GM18505 (cell line): ENCODE results near the gene SKIC8.

Source experiments
- ATAC-seq: cut with Tn5 transposase; IDR thresholded peaks from one replicate; pipeline ENCODE4 v1.9.1; 2021; ENCODE audit not compliant: unreplicated experiment
- POLR2A ChIP-seq: IDR thresholded peaks from 4 replicates; pipeline ENCODE4 v1.6.1; 2011; ENCODE audit warnings: borderline replicate concordance; ENCODE audit not compliant: insufficient read depth, insufficient read length; ENCODE audit errors: extremely low read depth

The SKIC8 gene

DNA sequence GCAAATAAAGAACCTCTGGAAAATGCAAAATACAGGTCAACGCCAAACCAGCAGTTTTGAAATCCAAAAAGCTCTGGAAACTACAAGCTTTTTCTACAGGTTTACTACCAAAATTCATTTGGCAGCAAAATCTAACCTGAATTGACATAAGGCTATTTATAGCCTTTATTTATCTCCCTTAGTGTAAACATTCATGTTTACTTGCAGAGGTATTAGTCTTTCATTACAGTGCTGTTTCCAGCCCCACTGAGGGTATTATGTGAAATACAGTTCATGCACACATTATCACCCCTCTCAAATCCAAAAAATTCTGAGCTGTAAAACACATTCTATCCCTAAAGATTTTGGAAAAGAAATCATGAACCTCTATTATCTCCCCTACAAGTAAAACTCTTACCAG, 7.2 kb downstream of the SKIC8 start:
- no peak for ATAC-seq
- TF ChIP-seq POLR2A: no peak

GRCh38 chr15:78291698-78292097, 7.7 kb downstream of the SKIC8 start:
- ATAC-seq: no peak
- no peak for TF ChIP-seq POLR2A

GRCh38 chr15:78291052-78291451, 8.4 kb downstream of the SKIC8 start:
- TF ChIP-seq POLR2A: no peak
- no peak for ATAC-seq

- no peak for TF ChIP-seq POLR2A
- no peak for ATAC-seq
These were observed 9.2 kb downstream of the SKIC8 start for GRCh38 chr15:78290222-78290621.

GRCh38 chr15:78284758-78285157, 14.7 kb downstream of the SKIC8 start:
- no peak for ATAC-seq

DNA sequence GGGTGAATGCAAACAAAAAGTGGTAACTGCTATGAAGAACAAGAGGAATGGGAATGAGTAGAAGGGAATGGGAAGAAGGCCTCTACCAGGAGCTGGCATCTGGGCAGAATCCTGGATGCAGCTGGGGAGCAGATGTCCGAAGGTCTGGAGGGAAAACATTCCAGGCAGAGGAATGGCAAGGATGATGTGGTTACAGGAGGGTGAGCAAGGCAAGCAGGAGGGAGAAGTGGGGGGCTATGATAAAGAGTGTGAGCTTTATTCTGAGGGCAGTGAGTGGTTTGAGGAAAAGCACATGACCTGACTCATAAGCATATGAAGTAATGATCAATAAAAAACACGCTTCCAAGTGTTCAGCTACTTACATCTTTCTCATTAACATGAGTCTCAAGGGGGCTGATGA, 17.1 kb downstream of the SKIC8 start:
- ATAC-seq: no peak
- TF ChIP-seq POLR2A: no peak

More at GRCh38 chr15:78284758-78285157, 14.7 kb downstream of the SKIC8 start:
- TF ChIP-seq POLR2A: no peak

- TF ChIP-seq POLR2A: no peak
- no peak for ATAC-seq
These were observed 18.9 kb downstream of the SKIC8 start for GRCh38 chr15:78280319-78281072.

DNA sequence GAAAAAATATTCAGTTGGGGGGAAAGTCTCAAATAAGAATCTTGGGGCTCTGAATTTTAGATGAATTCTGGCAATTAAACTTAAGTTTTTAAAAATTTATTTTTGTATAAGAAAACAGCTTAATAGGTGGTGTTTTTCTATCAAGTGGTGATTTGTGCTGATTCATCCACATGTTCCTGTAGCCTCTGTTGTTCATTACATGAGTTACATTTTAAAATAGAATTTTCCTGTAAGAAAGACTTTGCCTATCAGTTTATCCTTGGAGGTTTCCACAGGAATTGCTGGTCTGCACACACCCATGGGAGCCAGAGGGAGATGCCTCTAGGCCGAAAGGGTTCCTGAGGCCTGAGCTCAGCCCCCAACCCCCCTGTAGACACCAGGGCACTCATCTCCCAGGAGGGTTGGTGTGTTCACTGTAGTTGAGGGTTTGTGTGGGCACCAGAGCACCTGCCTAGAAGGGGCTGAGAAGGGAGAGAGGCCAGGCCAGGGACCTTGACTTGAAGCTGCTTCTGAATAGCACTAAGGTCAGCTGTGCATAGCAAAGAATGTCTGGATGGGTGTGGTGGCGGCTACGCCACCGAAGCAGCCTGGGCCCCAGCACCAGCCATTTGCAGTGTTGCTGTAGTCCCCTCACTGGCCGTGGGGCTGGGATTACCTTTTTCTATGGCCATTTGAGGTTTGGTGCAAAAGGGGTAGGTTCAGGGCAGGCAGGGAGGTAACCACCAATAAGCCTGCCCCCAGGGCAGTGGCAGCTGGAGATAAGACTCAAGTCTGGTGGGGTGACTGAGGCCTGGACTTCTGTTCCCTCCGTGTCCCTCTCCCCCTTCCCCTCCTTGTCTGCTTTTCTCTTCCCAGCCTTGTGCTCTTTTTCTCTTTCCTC, 23.1 kb downstream of the SKIC8 start:
- TF ChIP-seq POLR2A: no peak
- ATAC-seq: no peak

GRCh38 chr15:78274994-78275393, 24.4 kb downstream of the SKIC8 start:
- no peak for ATAC-seq

GRCh38 chr15:78272776-78273175, 26.6 kb downstream of the SKIC8 start:
- no peak for ATAC-seq
- TF ChIP-seq POLR2A: no peak

More at GRCh38 chr15:78274994-78275393, 24.4 kb downstream of the SKIC8 start:
- TF ChIP-seq POLR2A: no peak

DNA sequence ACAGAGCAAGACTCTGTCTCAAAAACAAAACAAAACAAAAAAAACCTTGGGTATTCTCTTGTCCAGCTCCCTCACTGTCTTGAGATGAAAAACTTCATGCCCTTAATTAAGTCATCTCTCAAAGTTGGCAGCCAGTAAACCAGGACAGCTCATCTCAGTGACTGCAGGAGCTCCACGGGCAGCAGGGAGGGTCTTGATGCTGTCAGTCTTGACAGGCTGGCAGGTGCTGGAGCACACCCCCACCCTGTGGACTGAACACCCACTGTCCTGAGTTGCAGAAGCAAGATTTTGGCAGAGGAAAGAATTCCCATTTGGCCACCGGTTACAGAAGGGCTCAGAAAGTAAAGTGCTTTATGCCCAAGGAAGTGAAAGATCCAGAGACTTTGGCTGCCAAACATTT, 27.1 kb downstream of the SKIC8 start:
- TF ChIP-seq POLR2A: no peak
- no peak for ATAC-seq

DNA sequence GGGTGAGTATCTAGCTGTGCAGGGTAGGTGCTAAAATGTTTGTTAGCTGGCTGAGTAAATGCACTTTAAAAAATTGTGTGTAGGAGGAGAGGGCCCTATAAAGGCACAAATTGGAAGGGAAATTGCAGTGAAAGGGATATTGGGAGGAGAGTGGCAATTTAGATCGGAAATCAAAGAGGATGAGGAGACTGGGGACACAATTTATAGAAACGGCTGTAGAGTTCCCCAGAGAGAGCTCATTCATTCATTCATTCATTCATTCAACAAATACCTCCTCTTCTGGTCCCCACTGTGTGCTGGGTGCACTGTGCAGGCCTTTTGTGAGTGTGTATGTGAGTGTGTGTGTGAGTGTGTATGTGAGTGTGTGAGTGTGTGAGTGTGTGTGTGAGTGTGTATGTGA, 32.6 kb downstream of the SKIC8 start:
- no peak for TF ChIP-seq POLR2A
- ATAC-seq: no peak

DNA sequence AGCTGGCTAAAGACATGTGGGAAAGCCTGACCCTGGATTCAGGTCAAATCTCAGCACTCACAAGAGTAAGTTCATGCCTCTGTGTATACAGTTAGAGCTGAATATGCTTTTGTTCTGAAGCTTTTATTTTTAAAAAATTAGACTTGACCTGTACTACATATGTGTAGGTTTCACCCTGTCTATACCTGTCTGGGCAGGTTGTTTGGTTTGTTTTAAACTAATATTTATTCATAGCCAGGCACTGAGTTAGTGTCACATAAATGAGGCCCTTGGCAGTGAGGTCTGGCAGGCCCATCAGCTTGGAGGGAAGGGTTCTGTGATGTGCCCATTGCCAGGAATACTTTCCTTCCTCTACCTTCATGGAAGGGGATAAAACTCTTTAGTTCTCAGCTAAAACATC, 33.2 kb downstream of the SKIC8 start:
- TF ChIP-seq POLR2A: no peak
- ATAC-seq: no peak

- ATAC-seq: no peak
- no peak for TF ChIP-seq POLR2A
These were observed 33.6 kb downstream of the SKIC8 start for GRCh38 chr15:78265752-78266224.

GRCh38 chr15:78265137-78265460, 34.3 kb downstream of the SKIC8 start:
- TF ChIP-seq POLR2A: no peak
- no peak for ATAC-seq
